TTC549 (cell line): ENCODE results near the gene ADAM12.
"Not testable (repeated sequence)": the region's sequence is repeated elsewhere in the genome, so short reads cannot be mapped to it uniquely, and the experiment has no call there.

Experiments
- FAIRE-seq: peaks from 2 replicates; lab custom pipeline; 2012; peaks lifted over from hg19 to GRCh38; lab: Jason Lieb, UNC

The ADAM12 gene

GRCh38 chr10:126172755-126173154 lies 215.5 kb downstream of the ADAM12 start:
- not testable (repeated sequence) for FAIRE-seq

- no peak for FAIRE-seq
Measured at GRCh38 chr10:126171555-126171954, 216.7 kb downstream of the ADAM12 start.

- no peak for FAIRE-seq
Measured at GRCh38 chr10:126170776-126171175, 217.5 kb downstream of the ADAM12 start.

GRCh38 chr10:126170371-126170770 lies 217.9 kb downstream of the ADAM12 start:
- FAIRE-seq, result no peak

GRCh38 chr10:126169899-126170298 lies 218.4 kb downstream of the ADAM12 start:
- no peak for FAIRE-seq

- no peak for FAIRE-seq
Measured at GRCh38 chr10:126166797-126167196, 221.5 kb downstream of the ADAM12 start.

GRCh38 chr10:126165874-126166273 lies 222.4 kb downstream of the ADAM12 start:
- no peak for FAIRE-seq

GRCh38 chr10:126163506-126163905 lies 224.8 kb downstream of the ADAM12 start:
- no peak for FAIRE-seq

GRCh38 chr10:126161691-126162090 lies 226.6 kb downstream of the ADAM12 start:
- FAIRE-seq, result no peak

GRCh38 chr10:126160971-126161630 lies 227.2 kb downstream of the ADAM12 start:
- FAIRE-seq, result no peak

- FAIRE-seq, result no peak
Measured at GRCh38 chr10:126160571-126160970, 227.7 kb downstream of the ADAM12 start.

GRCh38 chr10:126158133-126158892 lies 230.0 kb downstream of the ADAM12 start:
- no peak for FAIRE-seq

GRCh38 chr10:126157189-126157588 lies 231.1 kb downstream of the ADAM12 start:
- no peak for FAIRE-seq

GRCh38 chr10:126156503-126156902 lies 231.8 kb downstream of the ADAM12 start:
- FAIRE-seq, result no peak

GRCh38 chr10:126156012-126156411 lies 232.3 kb downstream of the ADAM12 start:
- FAIRE-seq, result no peak

GRCh38 chr10:126155528-126155927 lies 232.7 kb downstream of the ADAM12 start:
- FAIRE-seq, result no peak

GRCh38 chr10:126153711-126154628 lies 234.3 kb downstream of the ADAM12 start:
- FAIRE-seq, result no peak

GRCh38 chr10:126147866-126148587 lies 240.2 kb downstream of the ADAM12 start:
- FAIRE-seq, result no peak

- no peak for FAIRE-seq
Measured at GRCh38 chr10:126146771-126147170, 241.5 kb downstream of the ADAM12 start.

GRCh38 chr10:126143117-126143516 lies 245.2 kb downstream of the ADAM12 start:
- no peak for FAIRE-seq

- no peak for FAIRE-seq
Measured at GRCh38 chr10:126140746-126141273, 247.5 kb downstream of the ADAM12 start.
